K562 (cell line): Measurements from ENCODE around the gene KLK13. TPM values are rescaled to one million over a fixed set of nuclear protein-coding genes. Genes with fewer than 3 reads are reported as not detected.
A peak's percentile ranks its signal among the peaks of the same experiment; 100 is the strongest.

Experiments
- CBX8 ChIP-seq: fragments of 200-600 bp; sonication (generic); IDR thresholded peaks from 2 replicates; pipeline ENCODE4 v1.6.1; 2012; ENCODE audit warnings: borderline replicate concordance, mixed run types, low read depth, mild to moderate bottlenecking, moderate library complexity, mixed read lengths, low read length, control low read depth, inconsistent platforms; ENCODE audit not compliant: poor library complexity, severe bottlenecking; ENCODE audit errors: extremely low read depth
- CHD1 ChIP-seq: fragments of 200-600 bp; sonication (generic); IDR thresholded peaks from one replicate; pipeline ENCODE4 v1.6.1; 2012; ENCODE audit warnings: mild to moderate bottlenecking, moderate library complexity, low read length, inconsistent platforms
- DNMT1 ChIP-seq: fragments of 450-650 bp; IDR thresholded peaks from 2 replicates; pipeline ENCODE4 v1.6.1; 2016; ENCODE audit warnings: antibody characterized with exemption, mild to moderate bottlenecking
- FOXA3 ChIP-seq, 2 experiments: fragments of 450-650 bp in 1 of 2; sonication (generic) in 1 of 2; formaldehyde crosslinking; IDR thresholded peaks in 1 of 2; conservative IDR thresholded peaks in 1 of 2; 2 replicates each; pipeline versions ENCODE4 v1.4.0 to v1.8.0; 2020 to 2022; ENCODE audit warnings: mild to moderate bottlenecking in 2 of 2, missing genetic modification reagents in 1 of 2
- GABPB1 ChIP-seq: sonication (generic); formaldehyde crosslinking; IDR thresholded peaks from 2 replicates; pipeline ENCODE4 v1.8.0; 2022; ENCODE audit warnings: mild to moderate bottlenecking, missing genetic modification reagents
- GATAD2B ChIP-seq: fragments of 450-650 bp; IDR thresholded peaks from 2 replicates; pipeline ENCODE4 v1.6.1; 2017; ENCODE audit warnings: mild to moderate bottlenecking, borderline replicate concordance
- HDAC2 ChIP-seq: fragments of 450-650 bp; IDR thresholded peaks from 2 replicates; pipeline ENCODE4 v1.6.1; 2016; ENCODE audit warnings: mild to moderate bottlenecking
- KAT8 ChIP-seq: fragments of 450-650 bp; IDR thresholded peaks from 2 replicates; pipeline ENCODE4 v1.6.1; 2016; ENCODE audit warnings: low read depth, mild to moderate bottlenecking
- LEF1 ChIP-seq: fragments of 450-650 bp; IDR thresholded peaks from 2 replicates; pipeline ENCODE4 v1.6.1; 2016; ENCODE audit warnings: mild to moderate bottlenecking
- MCM3 ChIP-seq: fragments of 450-650 bp; IDR thresholded peaks from 2 replicates; pipeline ENCODE4 v1.6.1; 2016
- MEF2D ChIP-seq: conservative IDR thresholded peaks from 2 replicates; pipeline ENCODE4 v1.6.1; 2016; ENCODE audit warnings: low read depth, missing genetic modification characterization, missing compliant biosample characterization
- PHF20 ChIP-seq: fragments of 450-650 bp; IDR thresholded peaks from 2 replicates; pipeline ENCODE4 v1.6.1; 2018; ENCODE audit not compliant: partially characterized antibody
- STAT5A ChIP-seq: IDR thresholded peaks from 2 replicates; pipeline ENCODE4 v1.6.1; 2012; ENCODE audit warnings: low read length, inconsistent platforms, borderline replicate concordance
- TRIM28 ChIP-seq: fragments of 450-650 bp; IDR thresholded peaks from 2 replicates; pipeline ENCODE4 v1.6.1; 2017
- ZNF140 ChIP-seq: fragments of 250-450 bp; sonication (Bioruptor Pico); IDR thresholded peaks from 2 replicates; pipeline ENCODE4 v1.8.0; 2021; ENCODE audit warnings: moderate library complexity, mild to moderate bottlenecking, inconsistent platforms
- ZNF431 ChIP-seq: sonication (generic); formaldehyde crosslinking; IDR thresholded peaks from 2 replicates; pipeline ENCODE4 v1.8.0; 2022; ENCODE audit warnings: mild to moderate bottlenecking, missing genetic modification reagents
- ZNF668 ChIP-seq: fragments of 250-450 bp; sonication (Bioruptor Pico); IDR thresholded peaks from 2 replicates; pipeline ENCODE4 v1.8.0; 2022; ENCODE audit warnings: mild to moderate bottlenecking, inconsistent platforms
- ZNF717 ChIP-seq: fragments of 250-450 bp; sonication (Bioruptor Pico); IDR thresholded peaks from 2 replicates; pipeline ENCODE4 v1.5.0; 2021
- ZNF79 ChIP-seq: fragments of 250-450 bp; sonication (Bioruptor Pico); IDR thresholded peaks from 2 replicates; pipeline ENCODE4 v1.4.0; 2020; ENCODE audit warnings: low read depth, mild to moderate bottlenecking, moderate library complexity
- polyA plus RNA-seq, 8 experiments: library from polyadenylated mRNA; depleted of rRNA in 4 of 8; stranded (reverse) in 5 of 8; unstranded in 3 of 8; fragments of >200 nt; fragmentation: Nextera tagmentation in 2 of 8; fragmentation: Illumina TruSeq in 1 of 8; extraction: Ambion mirVana in 2 of 8; extraction: Trizol in 1 of 8; gene quantifications; 2 replicates each; pipeline versions ENCODE4 v1.2.1 to v1.2.3, GENCODE V29; 2011 to 2014; ENCODE audit warnings: inconsistent platforms in 1 of 8, missing spikeins in 1 of 8
- total RNA-seq, 7 experiments: library from RNA; depleted of rRNA in 6 of 7; stranded (reverse); fragments of >200 nt in 6 of 7; fragmentation: Illumina TruSeq in 2 of 7; extraction: Trizol in 2 of 7; gene quantifications; 2 replicates each; pipeline versions ENCODE4 v1.2.1 to v1.2.3, GENCODE V29; 2011 to 2021; ENCODE audit warnings: low replicate concordance in 1 of 7
- TF ChIP-seq, protein P1 (sequence below): sonication (generic); formaldehyde crosslinking; IDR thresholded peaks from 2 replicates; pipeline ENCODE4 v1.4.0; 2020; ENCODE audit warnings: mild to moderate bottlenecking, missing genetic modification reagents
- TF ChIP-seq, protein P2 (sequence below): fragments of 450-650 bp; IDR thresholded peaks from 2 replicates; pipeline ENCODE4 v1.6.1; 2018; ENCODE audit warnings: mild to moderate bottlenecking, low read depth; ENCODE audit not compliant: partially characterized antibody
- TF ChIP-seq, protein P3 (sequence below): fragments of 450-650 bp; formaldehyde crosslinking; conservative IDR thresholded peaks from 2 replicates; pipeline ENCODE4 v1.4.0; 2022; ENCODE audit warnings: mild to moderate bottlenecking, missing genetic modification characterization
- TF ChIP-seq, protein P4 (sequence below): IDR thresholded peaks from 2 replicates; pipeline ENCODE4 v1.6.1; 2011; ENCODE audit warnings: borderline replicate concordance, low read depth, mild to moderate bottlenecking, moderate library complexity, low read length; ENCODE audit not compliant: insufficient read depth, poor library complexity, severe bottlenecking

KLK13 gene
- total and polyA plus RNA-seq, 9 of the 15 experiments (the other 6 are each of a cell fraction or from before 2014, with no cell fraction given), result 0.72 to 9.0 (median 2.3) TPM

DNA sequence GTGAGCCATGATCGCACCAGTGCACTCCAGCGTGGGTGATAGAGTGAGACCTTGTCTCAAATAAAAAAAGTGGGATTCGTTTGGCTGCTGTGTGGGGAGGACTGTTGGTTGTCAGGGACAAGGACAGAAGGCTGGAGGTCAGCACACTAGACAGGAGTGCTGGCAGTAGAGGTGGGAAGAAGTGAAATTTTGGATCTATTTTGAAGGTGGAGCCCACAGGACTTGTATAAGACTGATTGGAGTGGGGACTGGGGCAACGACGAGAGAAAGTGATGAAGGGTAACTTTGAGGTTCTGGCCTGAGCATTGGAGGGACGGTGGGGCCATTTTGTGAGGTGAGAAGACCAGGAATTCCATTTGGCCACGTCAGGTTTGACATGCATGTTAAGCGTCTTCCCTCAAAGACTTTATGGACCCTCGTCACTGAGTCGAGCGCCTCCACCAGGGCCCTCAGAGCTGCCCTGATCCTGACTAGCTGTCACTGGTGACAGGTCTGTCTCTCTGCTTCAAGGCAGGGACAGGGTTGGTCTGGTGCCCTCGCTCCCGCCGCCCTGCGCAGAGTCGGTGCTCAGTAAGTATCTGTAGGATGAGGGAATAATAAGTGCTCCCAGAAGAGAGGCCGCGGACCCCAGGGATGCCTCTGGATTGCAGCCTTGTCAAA lies 42.6 kb upstream of the KLK13 start (continued):
- TF ChIP-seq FOXA3 (CRISPR knock-in tag; conservative IDR thresholded peaks at IDR 0.05 in 1 of 2, IDR thresholded peaks at IDR 0.05 in 1 of 2), result no peak
- TF ChIP-seq LEF1, result 0 out of 2 replicates have a peak, but pooled peaks have one; percentile 16
- no peak for TF ChIP-seq MEF2D (tag)
- TF ChIP-seq MCM3, result no peak
- no peak for TF ChIP-seq ZNF668
- TF ChIP-seq, protein P1, sequence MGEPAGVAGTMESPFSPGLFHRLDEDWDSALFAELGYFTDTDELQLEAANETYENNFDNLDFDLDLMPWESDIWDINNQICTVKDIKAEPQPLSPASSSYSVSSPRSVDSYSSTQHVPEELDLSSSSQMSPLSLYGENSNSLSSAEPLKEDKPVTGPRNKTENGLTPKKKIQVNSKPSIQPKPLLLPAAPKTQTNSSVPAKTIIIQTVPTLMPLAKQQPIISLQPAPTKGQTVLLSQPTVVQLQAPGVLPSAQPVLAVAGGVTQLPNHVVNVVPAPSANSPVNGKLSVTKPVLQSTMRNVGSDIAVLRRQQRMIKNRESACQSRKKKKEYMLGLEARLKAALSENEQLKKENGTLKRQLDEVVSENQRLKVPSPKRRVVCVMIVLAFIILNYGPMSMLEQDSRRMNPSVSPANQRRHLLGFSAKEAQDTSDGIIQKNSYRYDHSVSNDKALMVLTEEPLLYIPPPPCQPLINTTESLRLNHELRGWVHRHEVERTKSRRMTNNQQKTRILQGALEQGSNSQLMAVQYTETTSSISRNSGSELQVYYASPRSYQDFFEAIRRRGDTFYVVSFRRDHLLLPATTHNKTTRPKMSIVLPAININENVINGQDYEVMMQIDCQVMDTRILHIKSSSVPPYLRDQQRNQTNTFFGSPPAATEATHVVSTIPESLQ (CRISPR knock-in tag), result 0 out of 2 replicates have a peak, but pooled peaks have one; percentile 59
- TF ChIP-seq DNMT1, result no peak
- no peak for TF ChIP-seq TRIM28
- no peak for TF ChIP-seq ZNF140 (CRISPR knock-in tag)
- TF ChIP-seq, protein P2, sequence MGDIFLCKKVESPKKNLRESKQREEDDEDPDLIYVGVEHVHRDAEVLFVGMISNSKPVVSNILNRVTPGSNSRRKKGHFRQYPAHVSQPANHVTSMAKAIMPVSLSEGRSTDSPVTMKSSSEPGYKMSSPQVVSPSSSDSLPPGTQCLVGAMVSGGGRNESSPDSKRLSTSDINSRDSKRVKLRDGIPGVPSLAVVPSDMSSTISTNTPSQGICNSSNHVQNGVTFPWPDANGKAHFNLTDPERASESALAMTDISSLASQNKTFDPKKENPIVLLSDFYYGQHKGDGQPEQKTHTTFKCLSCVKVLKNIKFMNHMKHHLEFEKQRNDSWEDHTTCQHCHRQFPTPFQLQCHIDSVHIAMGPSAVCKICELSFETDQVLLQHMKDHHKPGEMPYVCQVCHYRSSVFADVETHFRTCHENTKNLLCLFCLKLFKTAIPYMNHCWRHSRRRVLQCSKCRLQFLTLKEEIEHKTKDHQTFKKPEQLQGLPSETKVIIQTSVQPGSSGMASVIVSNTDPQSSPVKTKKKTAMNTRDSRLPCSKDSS, result no peak
- no peak for TF ChIP-seq ZNF717 (CRISPR knock-in tag)
- TF ChIP-seq ZNF431 (CRISPR knock-in tag), result 0 out of 2 replicates have a peak, but pooled peaks have one; percentile 19
- TF ChIP-seq STAT5A, result no peak
- no peak for TF ChIP-seq GABPB1 (CRISPR knock-in tag)
- TF ChIP-seq, protein P3, sequence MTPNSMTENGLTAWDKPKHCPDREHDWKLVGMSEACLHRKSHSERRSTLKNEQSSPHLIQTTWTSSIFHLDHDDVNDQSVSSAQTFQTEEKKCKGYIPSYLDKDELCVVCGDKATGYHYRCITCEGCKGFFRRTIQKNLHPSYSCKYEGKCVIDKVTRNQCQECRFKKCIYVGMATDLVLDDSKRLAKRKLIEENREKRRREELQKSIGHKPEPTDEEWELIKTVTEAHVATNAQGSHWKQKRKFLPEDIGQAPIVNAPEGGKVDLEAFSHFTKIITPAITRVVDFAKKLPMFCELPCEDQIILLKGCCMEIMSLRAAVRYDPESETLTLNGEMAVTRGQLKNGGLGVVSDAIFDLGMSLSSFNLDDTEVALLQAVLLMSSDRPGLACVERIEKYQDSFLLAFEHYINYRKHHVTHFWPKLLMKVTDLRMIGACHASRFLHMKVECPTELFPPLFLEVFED (CRISPR knock-in tag), result no peak
- TF ChIP-seq HDAC2, result 0 out of 2 replicates have a peak, but pooled peaks have one; percentile 52
- TF ChIP-seq GATAD2B, result no peak
- no peak for TF ChIP-seq ZNF79 (CRISPR knock-in tag)
- TF ChIP-seq PHF20, result no peak
- TF ChIP-seq CBX8, result no peak
- no peak for TF ChIP-seq KAT8
- TF ChIP-seq, protein P4, sequence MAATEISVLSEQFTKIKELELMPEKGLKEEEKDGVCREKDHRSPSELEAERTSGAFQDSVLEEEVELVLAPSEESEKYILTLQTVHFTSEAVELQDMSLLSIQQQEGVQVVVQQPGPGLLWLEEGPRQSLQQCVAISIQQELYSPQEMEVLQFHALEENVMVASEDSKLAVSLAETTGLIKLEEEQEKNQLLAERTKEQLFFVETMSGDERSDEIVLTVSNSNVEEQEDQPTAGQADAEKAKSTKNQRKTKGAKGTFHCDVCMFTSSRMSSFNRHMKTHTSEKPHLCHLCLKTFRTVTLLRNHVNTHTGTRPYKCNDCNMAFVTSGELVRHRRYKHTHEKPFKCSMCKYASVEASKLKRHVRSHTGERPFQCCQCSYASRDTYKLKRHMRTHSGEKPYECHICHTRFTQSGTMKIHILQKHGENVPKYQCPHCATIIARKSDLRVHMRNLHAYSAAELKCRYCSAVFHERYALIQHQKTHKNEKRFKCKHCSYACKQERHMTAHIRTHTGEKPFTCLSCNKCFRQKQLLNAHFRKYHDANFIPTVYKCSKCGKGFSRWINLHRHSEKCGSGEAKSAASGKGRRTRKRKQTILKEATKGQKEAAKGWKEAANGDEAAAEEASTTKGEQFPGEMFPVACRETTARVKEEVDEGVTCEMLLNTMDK, result peak; percentile 97
- peak; percentile 36 for TF ChIP-seq CHD1
